ENCODE results near the gene PLCB2.

The PLCB2 gene

GRCh38 chr15:40250771-40251483, 56.8 kb downstream of the PLCB2 start:
- DNase-seq (ENCODE audit: low read depth): no peak

DNA sequence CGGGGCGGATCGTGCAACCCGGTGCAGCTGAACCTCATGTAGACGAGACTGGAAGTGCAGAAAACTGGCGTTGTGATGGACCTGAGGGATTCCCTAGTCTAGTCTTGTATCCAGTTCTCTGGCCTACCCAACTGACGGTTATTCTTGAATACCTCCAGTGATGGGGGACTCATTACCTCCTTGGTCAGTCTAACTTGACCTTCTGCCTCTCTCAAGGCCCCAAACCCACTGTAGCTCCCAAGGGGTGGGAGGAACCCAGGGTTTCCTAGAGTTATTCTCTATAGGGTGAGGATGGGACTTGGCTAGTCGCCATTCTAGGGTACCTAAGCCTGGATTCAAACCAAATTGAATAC, 57.5 kb downstream of the PLCB2 start:
- no peak for DNase-seq (ENCODE audit: low read depth)

DNA sequence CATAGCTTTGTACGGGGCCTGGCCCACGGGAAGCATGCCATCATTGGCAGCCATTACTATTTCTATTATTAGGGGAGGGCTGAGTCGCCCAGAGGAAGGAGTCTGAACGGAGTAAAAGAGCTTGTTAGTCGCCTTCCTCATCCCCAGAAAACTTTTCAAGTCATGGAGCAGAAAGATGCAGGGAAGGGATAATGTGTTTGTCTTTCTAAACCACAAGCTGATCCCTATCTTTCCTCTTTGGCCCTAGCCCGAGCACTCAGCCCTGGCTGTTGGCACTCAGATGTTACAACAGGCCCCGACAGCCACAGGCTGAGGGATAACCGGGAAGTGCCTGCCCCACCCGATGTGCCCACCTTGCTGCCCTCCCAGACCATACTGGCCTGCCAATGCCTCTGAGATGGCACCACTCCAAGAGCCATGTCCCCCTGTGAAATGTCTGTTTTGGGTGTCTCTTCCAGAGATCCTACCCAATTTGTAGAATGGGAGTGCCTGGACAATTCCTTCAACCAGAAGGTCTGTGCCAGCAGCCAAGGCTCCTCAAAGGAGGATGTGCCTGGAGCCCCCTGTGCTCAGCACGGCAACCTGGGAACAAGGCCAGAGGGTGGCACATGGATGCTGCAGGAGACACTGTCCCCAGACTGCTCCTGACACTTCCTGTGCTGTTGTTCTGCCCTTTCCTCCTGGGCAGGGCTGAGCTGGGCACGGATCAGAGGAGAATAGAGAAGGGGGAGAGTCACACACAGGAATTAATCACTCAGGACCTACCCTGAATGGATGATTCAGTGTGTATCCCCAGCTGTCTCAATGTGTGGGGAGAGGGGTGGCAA, 58.0 kb downstream of the PLCB2 start:
- no peak for DNase-seq (ENCODE audit: low read depth)

DNA sequence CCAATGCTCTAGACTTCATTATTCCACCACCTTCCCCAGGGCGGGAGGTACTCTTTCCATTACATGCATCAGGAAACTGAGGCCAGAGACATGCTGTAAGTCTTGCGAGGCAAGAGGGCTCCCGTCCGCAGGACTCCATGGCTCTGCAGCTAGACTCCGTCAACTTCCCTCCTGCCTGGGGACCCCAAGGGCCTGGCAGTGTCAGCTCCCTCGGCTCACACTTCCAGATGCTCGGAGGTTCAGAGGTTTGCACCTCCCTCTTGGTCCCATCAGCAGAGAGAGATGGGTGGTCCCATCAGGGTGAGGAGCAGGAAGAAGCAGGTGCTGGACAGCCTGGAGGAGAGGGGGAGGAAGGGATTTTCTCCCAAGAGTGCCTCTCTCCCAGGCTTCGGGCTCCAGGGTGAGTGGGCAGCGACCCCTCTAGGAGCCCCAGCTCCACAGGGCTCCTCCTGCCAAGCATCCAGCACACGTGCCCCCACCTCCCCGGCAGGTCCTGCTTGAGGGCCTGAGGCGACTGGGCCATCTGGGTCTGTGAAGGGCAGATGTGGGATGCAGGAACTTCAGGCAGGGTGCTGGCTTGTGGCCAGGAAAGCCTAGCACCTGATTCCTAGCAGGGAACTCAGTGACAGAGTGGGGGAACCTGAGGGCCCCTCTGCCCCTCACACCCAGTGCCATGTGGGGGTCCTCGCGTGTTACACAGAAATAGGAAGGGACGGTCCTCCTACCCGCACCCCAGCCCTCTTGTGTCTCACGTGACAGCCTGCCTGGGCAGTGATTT, 59.5 kb downstream of the PLCB2 start:
- no peak for DNase-seq (ENCODE audit: low read depth)

- no peak for DNase-seq (ENCODE audit: low read depth)
Measured at GRCh38 chr15:40247406-40247971, 60.2 kb downstream of the PLCB2 start.

GRCh38 chr15:40246496-40247280, 61.0 kb downstream of the PLCB2 start:
- DNase-seq (ENCODE audit: low read depth): no peak

- DNase-seq (ENCODE audit: low read depth): no peak
Measured at GRCh38 chr15:40245666-40246450, 61.9 kb downstream of the PLCB2 start.

DNA sequence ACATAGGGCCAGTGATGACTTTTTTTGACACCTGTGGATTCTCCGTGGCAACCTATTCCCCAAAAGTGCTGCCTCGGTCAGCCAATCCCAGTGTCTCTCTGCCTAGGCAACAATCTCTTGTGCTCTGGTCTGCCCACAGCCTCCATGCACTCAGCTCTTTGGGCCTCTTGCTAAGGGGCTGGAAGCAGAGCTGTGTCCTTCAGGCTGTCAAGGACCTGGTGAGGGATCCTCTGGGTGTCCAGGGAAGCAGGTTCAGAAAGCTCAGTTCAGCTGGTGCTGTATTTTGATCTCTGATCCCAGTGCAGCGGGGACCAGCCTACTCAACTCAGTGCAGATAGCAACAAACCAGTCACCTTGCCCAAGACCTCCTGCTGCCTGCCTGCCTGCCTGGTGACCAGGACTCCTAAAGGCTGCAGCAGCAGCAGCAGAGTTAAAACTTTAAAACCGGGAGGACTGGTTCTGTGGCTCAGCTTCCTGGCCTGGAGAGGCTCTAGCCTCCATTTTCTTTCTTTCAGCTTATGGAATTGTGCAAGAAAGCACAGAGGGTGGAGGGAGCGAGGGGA, 62.7 kb downstream of the PLCB2 start:
- DNase-seq (ENCODE audit: low read depth): no peak

GRCh38 chr15:40243126-40243810, 64.5 kb downstream of the PLCB2 start:
- DNase-seq (ENCODE audit: low read depth): no peak

GRCh38 chr15:40242601-40243000, 65.1 kb downstream of the PLCB2 start:
- no peak for DNase-seq (ENCODE audit: low read depth)

GRCh38 chr15:40242213-40242599, 65.5 kb downstream of the PLCB2 start:
- DNase-seq (ENCODE audit: low read depth): no peak

DNA sequence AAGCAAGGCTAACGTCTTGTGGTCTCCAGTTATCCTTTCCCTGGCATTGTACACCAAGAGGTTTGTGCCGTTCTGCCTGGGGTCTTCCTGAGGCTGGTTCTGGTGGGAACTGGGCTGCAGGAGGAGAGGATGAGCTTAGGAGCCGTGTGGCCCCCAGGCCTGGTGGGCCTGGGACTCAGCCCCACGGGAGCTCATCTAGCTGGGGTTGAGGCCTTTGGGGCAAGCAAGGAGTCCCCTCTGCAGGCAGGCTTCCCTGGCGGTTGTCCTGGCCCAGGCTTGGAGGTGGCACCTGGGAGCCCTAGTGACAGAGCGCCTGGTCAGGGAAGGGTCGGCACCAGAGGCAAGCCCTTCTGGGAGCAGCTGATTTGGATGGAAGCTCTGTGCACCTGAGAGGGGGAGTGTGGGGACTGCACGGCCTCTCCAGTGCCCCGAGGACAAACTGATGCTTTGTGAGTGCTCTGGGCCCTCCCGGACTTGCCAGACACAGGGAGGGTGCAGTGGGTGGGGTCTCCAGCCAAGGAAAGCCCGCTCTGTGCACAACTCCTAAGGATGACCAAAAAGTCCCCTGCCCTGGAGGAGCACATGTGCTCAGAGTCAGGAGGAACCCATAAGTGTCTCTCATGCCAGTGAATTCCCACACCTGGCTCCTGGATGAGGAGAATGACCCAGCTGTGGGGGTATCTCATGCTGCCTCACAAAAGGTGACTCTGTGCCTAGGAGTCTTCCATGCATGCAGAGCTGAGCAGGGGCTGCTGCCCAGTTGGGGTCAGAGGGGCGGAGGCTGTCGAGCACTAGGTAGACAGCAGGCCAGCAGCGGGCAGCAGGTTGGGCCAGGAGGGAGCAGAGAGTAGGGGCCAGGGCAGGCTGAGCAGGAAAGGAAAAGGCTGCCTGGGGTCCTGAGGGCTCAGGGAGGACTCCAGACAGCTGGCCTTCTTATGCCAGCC, 66.2 kb downstream of the PLCB2 start:
- DNase-seq (ENCODE audit: low read depth): no peak

DNA sequence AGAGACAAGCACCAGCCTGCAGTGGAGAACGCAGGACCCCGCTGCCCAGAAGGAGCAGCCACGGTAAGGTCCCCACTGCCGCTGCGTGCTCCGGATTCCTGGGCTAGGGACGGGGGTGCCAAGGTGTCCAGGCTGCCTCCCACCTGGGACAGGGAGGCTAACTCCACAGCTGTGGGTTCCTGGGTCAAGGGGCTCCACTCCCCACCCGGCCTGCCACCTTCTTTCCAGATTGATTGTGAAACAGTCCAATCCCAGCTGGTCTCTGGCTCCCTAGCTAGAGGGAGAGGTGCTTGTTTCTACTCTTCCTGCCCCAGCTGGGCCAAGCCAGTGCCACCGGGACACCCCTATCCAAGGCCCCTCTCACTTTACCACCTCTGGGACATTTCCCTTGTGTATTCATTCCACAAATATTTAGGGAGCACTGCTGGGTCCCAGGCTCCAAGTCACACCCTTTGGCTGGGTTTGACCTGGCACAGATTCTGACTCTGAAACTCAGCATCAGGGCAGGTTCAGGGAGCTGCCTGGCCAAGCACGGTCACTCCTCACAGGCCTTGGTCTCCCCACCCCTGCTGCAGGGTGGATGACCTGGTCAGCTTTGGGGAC, 67.0 kb downstream of the PLCB2 start:
- no peak for DNase-seq (ENCODE audit: low read depth)

DNA sequence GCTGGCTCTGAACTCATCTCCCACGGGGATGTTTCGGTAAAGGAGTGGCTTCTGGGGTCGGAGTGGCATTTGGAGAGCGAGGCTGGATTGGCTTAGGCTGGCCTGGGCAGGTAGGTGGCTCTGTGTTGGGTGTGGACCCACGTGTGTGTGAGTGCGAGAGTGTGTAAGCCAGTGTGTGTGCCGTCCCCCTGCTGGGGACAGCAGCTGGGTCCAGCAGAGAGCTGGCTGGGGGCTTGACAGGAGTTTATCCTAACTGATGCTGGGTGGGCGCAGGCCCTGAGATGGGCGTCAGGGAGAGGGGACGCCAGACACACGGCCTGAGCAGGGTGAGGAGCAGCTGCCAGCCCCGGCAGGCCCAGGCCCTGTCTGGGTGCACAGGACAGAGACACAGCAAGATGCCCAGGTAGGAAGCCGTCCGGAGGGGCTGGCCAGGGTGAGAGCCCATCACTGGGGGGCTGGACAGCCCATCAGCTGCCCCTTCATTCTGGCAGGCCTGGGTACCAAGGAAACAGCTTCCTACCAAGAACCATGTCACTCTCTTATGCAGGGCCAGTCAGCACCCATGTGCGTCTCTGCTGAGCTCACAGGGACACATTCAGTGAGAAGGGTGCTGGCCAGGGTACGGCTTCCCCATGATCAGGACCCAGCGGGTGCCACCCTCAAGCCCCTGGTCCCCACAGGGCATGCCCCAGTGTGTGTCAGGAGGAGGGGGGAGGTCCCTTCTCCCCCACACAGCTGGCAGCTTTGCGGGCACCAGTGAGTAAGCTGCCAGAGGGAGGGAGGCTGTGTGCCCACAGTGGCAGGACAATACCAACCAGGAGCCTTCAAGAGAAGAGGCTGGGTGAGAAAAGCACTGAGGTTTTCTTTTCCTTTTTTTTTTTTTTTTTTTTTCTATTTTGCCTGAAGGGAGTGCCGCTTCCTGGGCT, 67.8 kb downstream of the PLCB2 start:
- DNase-seq (ENCODE audit: low read depth): no peak

GRCh38 chr15:40239404-40239692, 68.4 kb downstream of the PLCB2 start:
- DNase-seq (ENCODE audit: low read depth): no peak

- no peak for DNase-seq (ENCODE audit: low read depth)
Measured at GRCh38 chr15:40238532-40239403, 69.0 kb downstream of the PLCB2 start, which contains the start of gene PAK6. Gene PAK6, plus strand, starts transcription at chr15:40239063. Its CDS starts 25,723 bp downstream, at chr15:40264786.

All from activated T-helper 9 cell treated with anti-CD3 and anti-CD28 coated beads, Interleukin-2, amount 50 U/mL, for 16 hours (primary cell).